Dendritic cell treated with granulocyte-macrophage colony-stimulating factor and Interleukin-4, amounts not matched to agents 40 ng/mL and 50 ng/mL, for 4 days (primary cell): ENCODE results near the gene NR4A3.

ENCODE experiments used
- H3K27ac Mint-ChIP-seq: one replicate; pipeline ENCODE4 v1.8.0; 2022; ENCODE audit warnings: mild to moderate bottlenecking, mixed read lengths
- H3K27me3 Mint-ChIP-seq: one replicate; pipeline ENCODE4 v1.8.0; 2022; ENCODE audit warnings: mild to moderate bottlenecking, mixed read lengths
- H3K36me3 Mint-ChIP-seq: one replicate; pipeline ENCODE4 v1.8.0; 2022; ENCODE audit warnings: low read depth, mixed read lengths
- H3K4me1 Mint-ChIP-seq: one replicate; pipeline ENCODE4 v1.8.0; 2022; ENCODE audit warnings: low read depth, mixed read lengths
- H3K4me3 Mint-ChIP-seq: one replicate; pipeline ENCODE4 v1.8.0; 2022; ENCODE audit warnings: mild to moderate bottlenecking, moderate library complexity, mixed read lengths
- H3K9me3 Mint-ChIP-seq: one replicate; pipeline ENCODE4 v1.8.0; 2022; ENCODE audit warnings: mixed read lengths
- intact Hi-C: fragments of 100-400 bp; cut with micrococcal nuclease; formaldehyde crosslinking; loops from one replicate; pipeline ENCODE4 v1.15.0; 2022

Gene NR4A3

GRCh38 chr9:99859243-99859980 lies 37.7 kb downstream of the NR4A3 start:
- Mint-ChIP-seq H3K4me3 (no peak overlapping the region), H3K36me3 (no peaks in the 10 kb centered on the region), H3K9me3 (no peaks in the 10 kb centered on the region)

DNA sequence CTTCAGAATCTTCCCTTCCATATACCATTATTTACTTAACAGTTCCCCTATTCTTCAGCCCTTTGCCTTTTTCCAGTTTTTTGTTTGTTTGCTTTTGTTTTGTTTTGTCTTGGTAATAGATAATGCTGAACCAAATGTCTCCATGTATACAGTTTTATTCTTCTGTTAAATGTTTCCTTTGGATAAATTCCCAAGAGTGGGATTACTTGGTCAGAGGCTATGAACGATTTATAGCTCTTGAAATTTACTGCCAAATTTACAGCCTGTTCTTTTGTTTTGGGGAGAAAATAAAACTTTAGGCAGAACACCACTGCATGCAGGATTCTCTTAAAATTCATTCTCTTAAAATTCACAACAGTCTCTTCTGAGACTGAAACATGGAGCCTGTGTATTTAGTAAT lies 38.6 kb downstream of the NR4A3 start:
- Mint-ChIP-seq H3K4me1 (no peaks in the 10 kb centered on the region), H3K27ac (no peak overlapping the region)

More at GRCh38 chr9:99859243-99859980, 37.7 kb downstream of the NR4A3 start:
- intact Hi-C loops = no loop called here
- H3K27me3 Mint-ChIP-seq = no peaks in the 10 kb centered on the region
- no peaks in the 10 kb centered on the region for H3K4me1 Mint-ChIP-seq
- H3K27ac Mint-ChIP-seq = no peak overlapping the region

DNA sequence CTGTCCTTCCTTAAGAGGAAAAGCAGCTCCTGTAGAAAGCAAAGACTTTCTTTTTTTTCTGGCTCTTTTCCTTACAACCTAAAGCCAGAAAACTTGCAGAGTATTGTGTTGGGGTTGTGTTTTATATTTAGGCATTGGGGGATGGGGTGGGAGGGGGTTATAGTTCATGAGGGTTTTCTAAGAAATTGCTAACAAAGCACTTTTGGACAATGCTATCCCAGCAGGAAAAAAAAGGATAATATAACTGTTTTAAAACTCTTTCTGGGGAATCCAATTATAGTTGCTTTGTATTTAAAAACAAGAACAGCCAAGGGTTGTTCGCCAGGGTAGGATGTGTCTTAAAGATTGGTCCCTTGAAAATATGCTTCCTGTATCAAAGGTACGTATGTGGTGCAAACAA lies 42.3 kb downstream of the NR4A3 start:
- H3K36me3 Mint-ChIP-seq = no peaks in the 10 kb centered on the region

More for the DNA sequence above, 38.6 kb downstream of the NR4A3 start:
- Mint-ChIP-seq H3K36me3 (no peaks in the 10 kb centered on the region), H3K4me3 (no peak overlapping the region), H3K9me3 (no peaks in the 10 kb centered on the region), H3K27me3 (no peaks in the 10 kb centered on the region)
- intact Hi-C loops = no loop called here

DNA sequence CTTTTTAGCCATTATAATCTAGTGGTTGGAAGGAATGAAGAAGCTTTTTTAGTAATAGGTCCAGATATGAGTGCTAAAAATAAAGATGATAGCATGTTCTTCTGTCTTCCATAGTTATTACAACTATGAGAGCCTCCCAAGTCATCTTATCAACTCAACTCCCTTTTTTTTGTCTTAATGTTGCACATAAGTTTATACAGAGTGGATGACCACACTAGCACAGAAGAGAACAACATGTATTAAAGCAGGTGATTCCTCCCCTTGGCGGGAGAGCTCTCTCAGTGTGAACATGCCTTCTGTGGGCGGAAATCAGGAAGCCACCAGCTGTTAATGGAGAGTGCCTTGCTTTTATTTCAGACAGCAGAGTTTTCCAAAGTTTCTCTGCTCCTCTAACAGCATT lies 44.7 kb downstream of the NR4A3 start:
- H3K27me3 Mint-ChIP-seq = no peaks in the 10 kb centered on the region
- peaks cover 6% of the 10 kb centered on the region for H3K4me1 Mint-ChIP-seq
- intact Hi-C loops = no loop called here
- no peaks in the 10 kb centered on the region for H3K36me3 Mint-ChIP-seq
- H3K9me3 Mint-ChIP-seq = no peaks in the 10 kb centered on the region
- no peak overlapping the region for H3K27ac Mint-ChIP-seq
- H3K4me3 Mint-ChIP-seq = no peak overlapping the region

More for the DNA sequence above, 42.3 kb downstream of the NR4A3 start:
- Mint-ChIP-seq H3K27ac (no peak overlapping the region), H3K4me1 (peaks cover 6% of the 10 kb centered on the region), H3K4me3 (no peak overlapping the region), H3K9me3 (no peaks in the 10 kb centered on the region), H3K27me3 (no peaks in the 10 kb centered on the region)
- intact Hi-C loops = no loop called here

DNA sequence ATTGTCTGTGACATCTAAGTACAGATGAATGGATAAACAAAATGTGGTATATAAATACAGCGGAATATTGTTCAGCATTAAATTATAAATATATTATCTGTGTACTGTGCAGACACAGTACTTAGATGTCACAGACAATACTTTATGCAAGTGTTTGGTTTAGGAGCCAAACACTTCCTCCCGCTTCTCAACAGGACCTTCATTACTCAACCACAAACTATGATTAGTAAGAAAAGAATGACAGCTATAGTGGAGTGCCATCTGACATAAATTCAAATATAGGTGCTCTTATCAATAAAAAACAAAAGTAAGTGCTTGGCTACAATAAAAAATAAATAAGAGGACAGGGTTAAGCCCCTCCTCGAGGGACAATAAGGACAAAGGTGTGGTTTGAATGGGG lies 45.9 kb downstream of the NR4A3 start:
- no peak overlapping the region for H3K4me3 Mint-ChIP-seq
- no peak overlapping the region for H3K27ac Mint-ChIP-seq

GRCh38 chr9:99867968-99868367 lies 46.3 kb downstream of the NR4A3 start:
- intact Hi-C loops = no loop called here
- Mint-ChIP-seq H3K4me3 (no peak overlapping the region), H3K4me1 (peaks cover 6% of the 10 kb centered on the region), H3K27me3 (no peaks in the 10 kb centered on the region), H3K36me3 (no peaks in the 10 kb centered on the region), H3K9me3 (no peaks in the 10 kb centered on the region), H3K27ac (no peak overlapping the region)

More for the DNA sequence above, 45.9 kb downstream of the NR4A3 start:
- intact Hi-C loops = no loop called here
- Mint-ChIP-seq H3K36me3 (no peaks in the 10 kb centered on the region), H3K27me3 (no peaks in the 10 kb centered on the region), H3K4me1 (peaks cover 6% of the 10 kb centered on the region), H3K9me3 (no peaks in the 10 kb centered on the region)

DNA sequence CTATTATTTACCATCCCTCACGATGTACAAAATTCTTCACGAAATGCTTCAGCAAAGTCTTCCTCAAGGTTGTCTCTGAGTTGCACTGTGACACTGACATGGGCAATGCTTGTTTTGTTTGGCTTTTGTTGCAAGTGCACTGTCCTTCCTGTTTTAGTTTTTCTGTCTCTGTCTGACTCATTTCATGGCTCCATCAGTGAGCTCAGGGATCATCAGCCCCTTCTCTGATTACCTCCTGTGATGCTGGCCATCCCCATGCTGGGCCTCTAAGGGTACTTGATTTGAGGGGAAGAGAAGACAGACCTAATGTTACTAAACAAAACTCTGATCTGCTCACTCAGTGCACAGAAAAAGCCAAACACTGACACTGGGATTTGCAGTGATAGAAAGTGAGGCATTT lies 47.2 kb downstream of the NR4A3 start:
- intact Hi-C loops = no loop called here
- Mint-ChIP-seq H3K27me3 (no peaks in the 10 kb centered on the region), H3K9me3 (no peaks in the 10 kb centered on the region), H3K27ac (no peak overlapping the region), H3K4me1 (peaks cover 6% of the 10 kb centered on the region), H3K4me3 (no peak overlapping the region), H3K36me3 (no peaks in the 10 kb centered on the region)

- no peaks in the 10 kb centered on the region for H3K27me3 Mint-ChIP-seq
- no peak overlapping the region for H3K27ac Mint-ChIP-seq
- intact Hi-C loops = no loop called here
- peaks cover 6% of the 10 kb centered on the region for H3K4me1 Mint-ChIP-seq
- H3K9me3 Mint-ChIP-seq = no peaks in the 10 kb centered on the region
- no peaks in the 10 kb centered on the region for H3K36me3 Mint-ChIP-seq
- H3K4me3 Mint-ChIP-seq = no peak overlapping the region
These were observed 48.4 kb downstream of the NR4A3 start for GRCh38 chr9:99870126-99870525.

DNA sequence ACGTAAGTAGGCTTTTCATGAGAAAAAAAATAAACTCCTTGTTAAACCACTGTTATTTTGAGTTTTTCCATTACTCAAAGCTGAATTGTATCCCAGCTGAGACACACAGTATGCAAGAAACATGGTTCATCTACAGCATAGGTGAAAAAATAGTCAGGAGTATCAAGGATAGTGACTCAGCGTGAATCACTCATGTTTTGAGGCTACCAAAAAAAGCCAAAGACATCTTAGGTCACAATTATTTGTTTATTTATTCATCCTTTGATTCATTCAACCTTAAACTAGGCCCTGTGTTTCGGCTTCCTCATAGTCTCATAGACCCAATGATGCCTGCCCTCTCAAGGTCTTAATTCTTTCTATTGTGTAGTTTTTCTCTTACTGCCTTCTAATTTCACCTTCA lies 51.8 kb downstream of the NR4A3 start:
- Mint-ChIP-seq H3K27ac (no peak overlapping the region), H3K9me3 (peaks cover 10% of the 10 kb centered on the region), H3K36me3 (no peaks in the 10 kb centered on the region), H3K27me3 (no peaks in the 10 kb centered on the region), H3K4me3 (no peak overlapping the region), H3K4me1 (no peaks in the 10 kb centered on the region)
- intact Hi-C loops = no loop called here

DNA sequence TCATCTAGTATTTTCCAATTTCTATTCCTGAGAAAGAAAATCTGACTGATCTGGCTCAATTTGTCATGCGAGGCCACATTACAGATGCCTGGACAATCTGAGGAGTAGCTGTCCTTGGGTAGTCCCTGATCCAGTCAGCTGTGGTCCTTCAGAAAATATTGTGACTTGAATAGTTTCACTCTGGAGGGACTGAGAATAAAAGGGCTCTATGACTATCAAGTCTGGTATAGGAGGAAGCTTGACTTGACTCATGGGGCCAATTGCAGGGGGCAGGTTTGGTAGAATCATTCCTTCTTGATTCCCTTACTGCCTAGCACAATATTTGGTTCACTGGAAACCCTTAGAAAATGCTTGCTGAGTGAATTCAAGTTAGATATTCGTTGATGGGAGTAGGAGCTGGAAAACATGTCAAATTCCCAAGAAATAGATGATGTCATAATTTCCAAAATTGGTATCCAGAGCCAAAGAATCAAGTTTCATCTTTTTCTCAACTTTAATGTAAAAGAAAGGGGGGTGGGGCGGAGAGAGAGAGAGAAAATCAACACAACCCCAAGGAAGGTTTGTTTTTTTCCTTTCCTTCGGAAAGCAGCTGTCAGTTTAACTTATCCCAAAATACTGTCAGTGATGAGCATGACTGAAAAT lies 52.4 kb downstream of the NR4A3 start:
- H3K9me3 Mint-ChIP-seq = peaks cover 10% of the 10 kb centered on the region
- H3K27me3 Mint-ChIP-seq = no peaks in the 10 kb centered on the region
- intact Hi-C loops = no loop called here
- H3K36me3 Mint-ChIP-seq = no peaks in the 10 kb centered on the region
- H3K4me1 Mint-ChIP-seq = no peaks in the 10 kb centered on the region
- no peak overlapping the region for H3K4me3 Mint-ChIP-seq
- no peak overlapping the region for H3K27ac Mint-ChIP-seq

DNA sequence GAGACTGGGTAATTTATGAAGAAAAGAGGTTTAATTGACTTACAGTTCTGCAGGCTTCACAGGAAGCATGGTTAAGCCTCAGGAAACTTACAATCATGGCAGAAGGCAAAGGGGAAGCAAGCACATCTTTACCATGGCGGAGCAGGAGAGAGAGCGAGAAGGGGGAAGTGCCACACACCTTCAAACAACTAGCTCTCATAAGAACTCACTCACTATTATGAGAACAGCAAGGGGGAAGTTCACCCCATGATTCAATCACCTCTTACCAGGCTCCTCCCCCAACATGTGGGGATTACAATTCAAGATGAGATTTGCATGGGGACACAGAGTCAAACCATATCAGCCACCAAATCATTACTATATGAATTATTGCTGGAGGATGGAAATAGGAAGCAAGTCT lies 54.5 kb downstream of the NR4A3 start:
- Mint-ChIP-seq H3K27ac (no peak overlapping the region), H3K9me3 (peaks cover 10% of the 10 kb centered on the region), H3K27me3 (no peaks in the 10 kb centered on the region), H3K4me1 (no peaks in the 10 kb centered on the region), H3K4me3 (no peak overlapping the region), H3K36me3 (no peaks in the 10 kb centered on the region)
- intact Hi-C loops = no loop called here

GRCh38 chr9:99878651-99879050 lies 57.0 kb downstream of the NR4A3 start:
- H3K27ac Mint-ChIP-seq = no peak overlapping the region
- no peaks in the 10 kb centered on the region for H3K4me1 Mint-ChIP-seq
- no peaks in the 10 kb centered on the region for H3K27me3 Mint-ChIP-seq
- peaks cover 10% of the 10 kb centered on the region for H3K9me3 Mint-ChIP-seq
- H3K4me3 Mint-ChIP-seq = no peak overlapping the region
- H3K36me3 Mint-ChIP-seq = no peaks in the 10 kb centered on the region
- intact Hi-C loops = no loop called here

DNA sequence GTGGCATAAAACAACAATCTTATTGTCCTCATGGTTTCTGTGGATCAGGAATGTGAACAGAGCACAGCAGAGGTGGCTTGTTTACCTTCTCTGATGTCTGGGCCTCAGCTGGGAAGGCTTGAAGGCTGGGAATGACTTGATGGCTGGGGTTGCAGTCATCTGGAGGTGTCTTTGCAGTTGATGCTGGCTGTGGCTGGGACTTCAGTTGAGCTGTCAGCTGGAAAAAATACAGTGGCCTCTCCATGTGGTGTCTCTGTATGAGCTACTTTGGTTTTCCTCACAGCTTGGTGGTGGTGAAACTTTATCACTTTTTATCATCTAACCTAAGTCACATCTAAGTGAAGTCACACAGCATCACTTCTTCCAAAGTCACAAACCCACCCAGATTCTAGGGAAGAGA lies 60.1 kb downstream of the NR4A3 start:
- intact Hi-C loops = no loop called here
- no peak overlapping the region for H3K4me3 Mint-ChIP-seq
- H3K36me3 Mint-ChIP-seq = no peaks in the 10 kb centered on the region
- H3K4me1 Mint-ChIP-seq = no peaks in the 10 kb centered on the region
- no peaks in the 10 kb centered on the region for H3K9me3 Mint-ChIP-seq
- no peaks in the 10 kb centered on the region for H3K27me3 Mint-ChIP-seq
- H3K27ac Mint-ChIP-seq = no peak overlapping the region

GRCh38 chr9:99885747-99886146 lies 64.1 kb downstream of the NR4A3 start:
- H3K9me3 Mint-ChIP-seq = no peaks in the 10 kb centered on the region
- H3K36me3 Mint-ChIP-seq = no peaks in the 10 kb centered on the region
- H3K27ac Mint-ChIP-seq = no peak overlapping the region
- intact Hi-C loops = no loop called here
- no peak overlapping the region for H3K4me3 Mint-ChIP-seq
- H3K27me3 Mint-ChIP-seq = no peaks in the 10 kb centered on the region
- no peaks in the 10 kb centered on the region for H3K4me1 Mint-ChIP-seq

- no peaks in the 10 kb centered on the region for H3K4me1 Mint-ChIP-seq
- intact Hi-C loops = no loop called here
- no peak overlapping the region for H3K27ac Mint-ChIP-seq
- H3K27me3 Mint-ChIP-seq = no peaks in the 10 kb centered on the region
- H3K4me3 Mint-ChIP-seq = no peak overlapping the region
- no peaks in the 10 kb centered on the region for H3K9me3 Mint-ChIP-seq
- no peaks in the 10 kb centered on the region for H3K36me3 Mint-ChIP-seq
These were observed 67.4 kb downstream of the NR4A3 start for GRCh38 chr9:99889120-99889519.
